DOHH2 (cell line): ENCODE results near the gene ABCA10.

Experiments
- H3F3A ChIP-seq: fragments of 200-600 bp; sonication (generic), shearing (Covaris generic); 2 replicates; pipeline ENCODE4 v1.6.0; 2016; ENCODE audit warnings: antibody characterized with exemption, mild to moderate bottlenecking; ENCODE audit not compliant: control insufficient read depth, insufficient read depth
- H3K27ac ChIP-seq: fragments of 200-600 bp; sonication (generic); 2 replicates; pipeline ENCODE4 v1.5.1; 2014; ENCODE audit warnings: low read depth, mild to moderate bottlenecking, low read length, moderate library complexity
- H3K27me3 ChIP-seq: fragments of 200-600 bp; sonication (generic); 2 replicates; pipeline ENCODE4 v1.6.1; 2014; ENCODE audit warnings: mild to moderate bottlenecking, low read length, mixed read lengths; ENCODE audit not compliant: control insufficient read depth
- H3K36me3 ChIP-seq: fragments of 200-600 bp; sonication (generic); 2 replicates; pipeline ENCODE4 v1.6.1; 2014; ENCODE audit warnings: mild to moderate bottlenecking, low read length, moderate library complexity, mixed read lengths; ENCODE audit not compliant: control insufficient read depth
- H3K4me1 ChIP-seq: fragments of 200-600 bp; sonication (generic); 2 replicates; pipeline ENCODE4 v1.6.1; 2014; ENCODE audit warnings: mild to moderate bottlenecking, low read length, mixed read lengths; ENCODE audit not compliant: control insufficient read depth
- H3K4me2 ChIP-seq: fragments of 200-600 bp; sonication (generic); 2 replicates; pipeline ENCODE4 v1.6.0; 2014; ENCODE audit warnings: mild to moderate bottlenecking, low read length, moderate library complexity
- H3K4me3 ChIP-seq: fragments of 200-600 bp; sonication (generic); 2 replicates; pipeline ENCODE4 v1.5.1; 2014; ENCODE audit warnings: mild to moderate bottlenecking, low read length, mixed read lengths
- H3K79me2 ChIP-seq: fragments of 200-600 bp; sonication (generic); 2 replicates; pipeline ENCODE4 v1.6.1; 2014; ENCODE audit warnings: mild to moderate bottlenecking, low read length, mixed read lengths; ENCODE audit not compliant: control insufficient read depth
- H3K9me2 ChIP-seq: fragments of 200-600 bp; sonication (generic); replicated peaks from 2 replicates; pipeline ENCODE4 v1.6.1; 2014; ENCODE audit warnings: mild to moderate bottlenecking, low read length, mixed read lengths; ENCODE audit not compliant: control insufficient read depth
- H3K9me3 ChIP-seq: fragments of 200-600 bp; sonication (generic); 2 replicates; pipeline ENCODE4 v1.6.1; 2014; ENCODE audit warnings: antibody characterized with exemption, low read length, mixed read lengths; ENCODE audit not compliant: control insufficient read depth, insufficient read depth
- H4K20me1 ChIP-seq: fragments of 200-600 bp; sonication (generic); 2 replicates; pipeline ENCODE4 v1.6.0; 2014; ENCODE audit warnings: low read depth, mild to moderate bottlenecking, antibody characterized with exemption, low read length, moderate library complexity; ENCODE audit not compliant: control insufficient read depth, insufficient read depth
- CTCF ChIP-seq: fragments of 200-600 bp; sonication (generic); IDR thresholded peaks from one replicate; pipeline ENCODE4 v1.5.1; 2014; ENCODE audit warnings: antibody characterized with exemption, mild to moderate bottlenecking, low read depth, low read length; ENCODE audit not compliant: poor library complexity, severe bottlenecking
- EZH2phosphoT487 ChIP-seq: fragments of 200-600 bp; sonication (generic); IDR thresholded peaks from 2 replicates; pipeline ENCODE4 v1.6.1; 2017; ENCODE audit warnings: borderline replicate concordance, mild to moderate bottlenecking, antibody characterized with exemption, low read length, moderate library complexity, mixed read lengths

ABCA10 gene

GRCh38 chr17:69143151-69143550, 85.5 kb downstream of the ABCA10 start:
- H3F3A ChIP-seq: no peaks in the 10 kb centered on the region
- no peak overlapping the region for H3K4me3 ChIP-seq
- H3K9me2 ChIP-seq: no peaks in the 10 kb centered on the region
- H3K4me2 ChIP-seq: no peak overlapping the region
- H4K20me1 ChIP-seq: no peaks in the 10 kb centered on the region
- H3K27ac ChIP-seq: no peak overlapping the region
- no peaks in the 10 kb centered on the region for H3K27me3 ChIP-seq
- no peaks in the 10 kb centered on the region for H3K9me3 ChIP-seq
- H3K4me1 ChIP-seq: no peaks in the 10 kb centered on the region
- H3K79me2 ChIP-seq: no peaks in the 10 kb centered on the region
- TF ChIP-seq EZH2phosphoT487 (no peak), CTCF (no peak)
- H3K36me3 ChIP-seq: no peaks in the 10 kb centered on the region

- Histone ChIP-seq H4K20me1 (no peaks in the 10 kb centered on the region), H3K4me1 (no peaks in the 10 kb centered on the region), H3K36me3 (no peaks in the 10 kb centered on the region), H3K4me2 (no peak overlapping the region), H3K27me3 (no peaks in the 10 kb centered on the region), H3K9me2 (no peaks in the 10 kb centered on the region), H3K4me3 (no peak overlapping the region), H3F3A (no peaks in the 10 kb centered on the region), H3K79me2 (no peaks in the 10 kb centered on the region), H3K9me3 (no peaks in the 10 kb centered on the region), H3K27ac (no peak overlapping the region)
- no peak for TF ChIP-seq CTCF
- no peak for TF ChIP-seq EZH2phosphoT487
These were observed 86.3 kb downstream of the ABCA10 start for GRCh38 chr17:69142175-69142802.

- H3K9me2 ChIP-seq: no peaks in the 10 kb centered on the region
- no peaks in the 10 kb centered on the region for H3K9me3 ChIP-seq
- no peaks in the 10 kb centered on the region for H3K27me3 ChIP-seq
- H3K79me2 ChIP-seq: no peaks in the 10 kb centered on the region
- no peak within 1 kb of the TSS for H3K4me3 ChIP-seq
- TF ChIP-seq EZH2phosphoT487: no peak
- TF ChIP-seq CTCF: no peak
- no peak within 1 kb of the TSS for H3K4me2 ChIP-seq
- H3K36me3 ChIP-seq: no peaks in the 10 kb centered on the region
- no peaks in the 10 kb centered on the region for H3K4me1 ChIP-seq
- no peaks in the 10 kb centered on the region for H3F3A ChIP-seq
- H4K20me1 ChIP-seq: no peaks in the 10 kb centered on the region
- H3K27ac ChIP-seq: no peak within 1 kb of the TSS
These were observed 87.0 kb downstream of the ABCA10 start, which contains the start of gene ABCA6 for GRCh38 chr17:69141431-69142174. TSS of gene ABCA6 (minus strand) at chr17:69141895. CDS start at chr17:69140703, 1,192 bp downstream.
